Body of pancreas (tissue), 4 donors: ENCODE data around the gene RINT1.

Source experiments
- CTCF ChIP-seq, 7 experiments: fragments of 450-650 bp in 4 of 7; fragments of 200-600 bp in 3 of 7; sonication (generic) in 3 of 7; IDR thresholded peaks; one replicate each; pipeline ENCODE4 v1.5.1; 2016 to 2019; ENCODE audit warnings: antibody characterized with exemption in 7 of 7
- POLR2A ChIP-seq, 3 donors: fragments of 450-650 bp; IDR thresholded peaks; one replicate each; pipeline ENCODE4 v1.6.1; 2016; ENCODE audit warnings: antibody characterized with exemption in 3 of 3, mild to moderate bottlenecking in 2 of 3

DNA sequence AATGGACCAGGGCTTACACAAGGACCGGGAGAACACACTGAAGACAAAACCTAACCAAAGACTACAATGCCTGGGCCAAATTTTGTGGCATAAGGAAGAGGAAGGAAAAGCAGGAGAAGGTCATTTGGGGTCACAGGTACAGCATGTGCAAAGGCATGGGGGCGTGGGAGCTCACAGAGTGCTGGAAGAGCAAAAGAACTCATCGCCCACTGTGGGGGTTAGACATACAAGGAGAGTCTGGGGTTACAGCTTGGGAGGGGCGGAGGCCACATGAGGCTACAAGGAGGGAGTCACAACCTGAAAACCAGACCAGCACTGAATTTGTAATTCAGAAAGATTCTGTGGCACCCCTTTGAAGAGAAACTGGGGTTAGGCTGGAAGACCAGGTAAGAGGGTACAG, 19.6 kb upstream of the RINT1 start:
- TF ChIP-seq POLR2A (IDR thresholded peaks at IDR 0.05): no peak
- no peak for TF ChIP-seq CTCF (IDR thresholded peaks at IDR 0.05)
